ENCODE results near the gene MYZAP. TPM values are rescaled to one million over a fixed set of nuclear protein-coding genes. Genes with fewer than 3 reads are reported as not detected.

MYZAP gene
- total RNA-seq, 1 donor from 2014 or later: not detected

DNA sequence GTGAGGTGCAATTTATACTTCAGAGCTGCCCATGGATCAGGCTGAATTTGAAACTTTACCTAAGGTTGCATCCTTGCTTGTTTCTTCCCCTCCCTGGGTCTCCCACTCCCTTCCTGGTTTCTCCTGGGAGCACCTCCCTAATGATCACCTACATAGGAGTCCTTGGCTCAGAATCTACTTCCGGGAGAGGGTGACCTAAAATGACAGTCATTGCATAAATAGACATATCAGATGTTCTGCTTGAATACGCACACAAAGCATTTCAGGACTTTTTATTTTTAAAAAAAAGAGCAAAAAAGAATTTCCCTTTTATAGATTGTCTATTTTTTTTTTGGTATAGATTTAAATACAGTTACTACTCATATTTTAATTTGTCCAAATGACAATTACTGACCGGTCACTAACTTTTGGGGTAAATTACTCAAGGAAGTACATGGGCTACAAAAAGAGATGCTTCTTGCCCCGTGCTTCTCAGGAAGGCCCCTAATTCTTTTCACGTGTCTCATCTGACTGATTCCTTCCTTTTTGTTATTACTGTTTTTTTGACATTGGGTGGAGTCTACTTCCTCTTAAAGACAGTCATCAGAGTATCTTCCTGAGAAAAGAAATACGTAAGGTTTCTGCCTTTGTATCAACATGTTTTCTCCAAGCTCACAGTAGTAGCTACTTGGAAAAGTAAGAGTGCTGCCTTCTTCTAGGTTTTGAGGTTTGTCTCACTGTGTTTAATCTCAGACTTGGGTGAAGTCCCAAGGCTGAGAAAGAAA is 4.9 kb upstream of the MYZAP start:
- H3K4me1 Mint-ChIP-seq: peaks cover 3% of the 10 kb centered on the region
- H3K4me3 Mint-ChIP-seq: no peak overlapping the region
- no peaks in the 10 kb centered on the region for H3K4me1 ChIP-seq
- H3K4me3 ChIP-seq: no peak overlapping the region
- H3K27me3 ChIP-seq: peaks cover 34% of the 10 kb centered on the region
- no peaks in the 10 kb centered on the region for H4K20me1 ChIP-seq (ENCODE audit: low read depth)
- H3F3A ChIP-seq (ENCODE audit: low read depth): no peaks in the 10 kb centered on the region
- H3K36me3 ChIP-seq: no peaks in the 10 kb centered on the region
- TF ChIP-seq EZH2 (IDR thresholded peaks at IDR 0.05) (no peak), EZH2phosphoT487 (IDR thresholded peaks at IDR 0.05) (no peak)
- TF ChIP-seq, protein P1, sequence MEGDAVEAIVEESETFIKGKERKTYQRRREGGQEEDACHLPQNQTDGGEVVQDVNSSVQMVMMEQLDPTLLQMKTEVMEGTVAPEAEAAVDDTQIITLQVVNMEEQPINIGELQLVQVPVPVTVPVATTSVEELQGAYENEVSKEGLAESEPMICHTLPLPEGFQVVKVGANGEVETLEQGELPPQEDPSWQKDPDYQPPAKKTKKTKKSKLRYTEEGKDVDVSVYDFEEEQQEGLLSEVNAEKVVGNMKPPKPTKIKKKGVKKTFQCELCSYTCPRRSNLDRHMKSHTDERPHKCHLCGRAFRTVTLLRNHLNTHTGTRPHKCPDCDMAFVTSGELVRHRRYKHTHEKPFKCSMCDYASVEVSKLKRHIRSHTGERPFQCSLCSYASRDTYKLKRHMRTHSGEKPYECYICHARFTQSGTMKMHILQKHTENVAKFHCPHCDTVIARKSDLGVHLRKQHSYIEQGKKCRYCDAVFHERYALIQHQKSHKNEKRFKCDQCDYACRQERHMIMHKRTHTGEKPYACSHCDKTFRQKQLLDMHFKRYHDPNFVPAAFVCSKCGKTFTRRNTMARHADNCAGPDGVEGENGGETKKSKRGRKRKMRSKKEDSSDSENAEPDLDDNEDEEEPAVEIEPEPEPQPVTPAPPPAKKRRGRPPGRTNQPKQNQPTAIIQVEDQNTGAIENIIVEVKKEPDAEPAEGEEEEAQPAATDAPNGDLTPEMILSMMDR (IDR thresholded peaks at IDR 0.05): no peak
- H3K9me3 ChIP-seq (ENCODE audit: low read depth): no peaks in the 10 kb centered on the region
- H3K36me3 Mint-ChIP-seq: no peaks in the 10 kb centered on the region
- no peak overlapping the region for H3K4me2 ChIP-seq
- no peak overlapping the region for H3K27ac Mint-ChIP-seq
- peaks cover 14% of the 10 kb centered on the region for H3K27me3 Mint-ChIP-seq (ENCODE audit: insufficient read depth, low read depth)
- no peak overlapping the region for H3K27ac ChIP-seq
- peaks cover 8% of the 10 kb centered on the region for H3K9me3 Mint-ChIP-seq
- H2AFZ ChIP-seq (replicated peaks): no peak overlapping the region
- H3K9ac ChIP-seq: no peak overlapping the region
- DNase-seq (ENCODE audit: low spot score): no peak
- no peaks in the 10 kb centered on the region for H3K79me2 ChIP-seq (ENCODE audit: low read depth)

DNA sequence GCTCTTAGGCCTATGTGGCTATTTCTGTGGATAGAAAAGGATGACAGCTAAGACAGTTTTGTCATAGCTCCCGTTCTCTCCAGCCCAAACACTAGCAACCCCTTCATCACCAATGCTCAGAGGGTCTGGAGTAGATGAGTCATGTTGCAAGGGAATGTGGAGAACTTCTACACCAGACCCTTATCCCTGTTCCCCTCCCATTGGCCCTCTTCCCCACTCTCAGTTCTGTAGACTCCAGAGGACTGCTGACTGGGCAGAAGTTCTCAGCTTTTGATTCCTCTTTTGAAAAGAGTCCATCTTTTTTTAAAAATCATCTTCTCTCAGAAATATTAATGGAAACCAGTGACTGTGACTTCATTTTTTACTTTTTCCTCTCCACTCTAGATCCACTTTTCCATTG is 2.4 kb upstream of the MYZAP start:
- H3K36me3 ChIP-seq: no peaks in the 10 kb centered on the region
- no peaks in the 10 kb centered on the region for H4K20me1 ChIP-seq (ENCODE audit: low read depth)
- no peaks in the 10 kb centered on the region for H3K79me2 ChIP-seq (ENCODE audit: low read depth)
- H3K27ac ChIP-seq: no peak overlapping the region
- no peaks in the 10 kb centered on the region for H3K9me3 ChIP-seq (ENCODE audit: low read depth)
- H3K9ac ChIP-seq: no peak overlapping the region
- H3K4me3 ChIP-seq: no peak overlapping the region
- no peak overlapping the region for H3K4me2 ChIP-seq
- TF ChIP-seq, protein P1 (IDR thresholded peaks at IDR 0.05): no peak
- TF ChIP-seq EZH2phosphoT487 (IDR thresholded peaks at IDR 0.05) (no peak), EZH2 (IDR thresholded peaks at IDR 0.05) (no peak)
- no peak for DNase-seq (ENCODE audit: low spot score)
- Mint-ChIP-seq H3K4me1 (peaks cover 3% of the 10 kb centered on the region), H3K27me3 (ENCODE audit: insufficient read depth, low read depth) (peaks cover 22% of the 10 kb centered on the region), H3K27ac (no peak overlapping the region), H3K36me3 (no peaks in the 10 kb centered on the region), H3K9me3 (no peaks in the 10 kb centered on the region), H3K4me3 (no peak overlapping the region)
- H3K27me3 ChIP-seq: peaks cover 58% of the 10 kb centered on the region
- H3K4me1 ChIP-seq: no peaks in the 10 kb centered on the region
- no peak overlapping the region for H2AFZ ChIP-seq (replicated peaks)
- peaks cover 4% of the 10 kb centered on the region for H3F3A ChIP-seq (ENCODE audit: low read depth)

DNA sequence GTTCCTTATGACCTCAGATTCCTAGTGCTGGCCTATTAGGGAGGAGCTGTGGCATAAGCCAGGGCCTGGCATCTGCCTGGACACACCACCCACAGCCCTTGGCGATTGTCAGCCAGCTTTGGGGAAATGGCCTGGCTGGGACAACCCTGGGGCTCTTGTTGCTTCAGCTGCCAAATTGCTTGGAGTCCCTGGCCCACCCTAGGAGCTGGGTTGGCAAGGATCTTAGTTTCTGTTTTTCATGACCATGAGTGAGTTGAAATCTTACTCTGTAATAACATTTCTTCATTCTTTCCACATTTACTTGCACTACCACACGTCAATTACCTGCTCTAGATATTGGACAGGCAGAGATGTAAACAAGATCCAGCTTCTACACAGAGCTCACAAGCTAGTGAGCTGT is 1.9 kb upstream of the MYZAP start:
- Histone ChIP-seq H3K4me2 (no peak overlapping the region), H3K27ac (no peak overlapping the region), H2AFZ (replicated peaks) (no peak overlapping the region), H3K9me3 (ENCODE audit: low read depth) (no peaks in the 10 kb centered on the region), H3K4me3 (no peak overlapping the region), H3F3A (ENCODE audit: low read depth) (peaks cover 4% of the 10 kb centered on the region), H3K4me1 (no peaks in the 10 kb centered on the region), H3K27me3 (peaks cover 59% of the 10 kb centered on the region), H3K79me2 (ENCODE audit: low read depth) (no peaks in the 10 kb centered on the region), H4K20me1 (ENCODE audit: low read depth) (no peaks in the 10 kb centered on the region), H3K36me3 (no peaks in the 10 kb centered on the region), H3K9ac (no peak overlapping the region)
- Mint-ChIP-seq H3K36me3 (no peaks in the 10 kb centered on the region), H3K9me3 (no peaks in the 10 kb centered on the region), H3K27me3 (ENCODE audit: insufficient read depth, low read depth) (peaks cover 22% of the 10 kb centered on the region), H3K4me3 (no peak overlapping the region), H3K4me1 (peaks cover 3% of the 10 kb centered on the region), H3K27ac (no peak overlapping the region)
- no peak for DNase-seq (ENCODE audit: low spot score)
- TF ChIP-seq, protein P1 (IDR thresholded peaks at IDR 0.05): no peak
- no peak for TF ChIP-seq EZH2phosphoT487 (IDR thresholded peaks at IDR 0.05)
- TF ChIP-seq EZH2 (IDR thresholded peaks at IDR 0.05): no peak

All from neural progenitor cell (in vitro differentiated cells).